Measurements from ENCODE around the gene PRRG2. TPM values are rescaled to one million over a fixed set of nuclear protein-coding genes. Genes with fewer than 3 reads are reported as not detected.

PRRG2 gene
- total and polyA plus RNA-seq, 2 of the 13 experiments (the other 11 are each of a cell fraction or from before 2014, with no cell fraction given): 0.66 to 0.82 TPM

DNA sequence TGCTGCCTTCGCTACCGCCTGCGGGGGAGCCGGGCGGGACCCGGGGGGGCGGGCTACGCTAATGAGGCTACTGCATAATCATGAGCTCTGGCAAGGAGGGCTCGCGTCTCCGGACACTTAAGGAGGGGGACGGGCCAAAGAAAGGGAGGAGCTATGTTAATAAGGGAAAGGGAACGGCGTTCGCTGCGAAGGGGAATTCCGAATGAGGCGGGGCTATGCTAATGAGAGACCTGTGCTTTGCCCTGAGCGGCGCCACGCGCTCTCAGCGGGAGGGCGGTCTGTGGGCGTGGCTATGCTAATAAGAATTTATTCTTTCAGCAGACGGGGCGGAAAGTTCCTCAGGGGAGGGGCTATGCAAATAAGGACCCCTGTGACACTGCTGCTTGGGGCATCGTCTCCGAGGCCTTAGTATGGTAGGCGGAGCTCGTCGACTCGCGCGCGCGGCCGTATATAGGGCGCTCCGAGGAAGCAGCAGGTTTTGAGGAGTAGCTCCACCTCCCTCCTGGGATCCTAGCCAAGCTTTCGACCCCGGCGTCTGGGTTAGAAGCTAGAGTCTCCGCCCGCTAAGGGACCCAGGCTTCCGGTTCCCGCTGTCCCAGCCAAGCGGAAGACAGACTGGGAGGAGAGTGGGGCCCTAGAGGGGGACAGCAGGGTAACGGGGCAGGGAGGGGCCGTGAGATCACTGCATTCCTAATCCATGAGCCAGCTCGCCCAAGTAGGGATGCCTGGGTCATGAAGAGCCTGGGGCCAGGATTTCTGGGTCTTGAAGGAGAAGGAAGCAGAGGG is 59.2 kb downstream of the PRRG2 start, which contains the start of gene RRAS (continued):
- TF ChIP-seq, protein P1, sequence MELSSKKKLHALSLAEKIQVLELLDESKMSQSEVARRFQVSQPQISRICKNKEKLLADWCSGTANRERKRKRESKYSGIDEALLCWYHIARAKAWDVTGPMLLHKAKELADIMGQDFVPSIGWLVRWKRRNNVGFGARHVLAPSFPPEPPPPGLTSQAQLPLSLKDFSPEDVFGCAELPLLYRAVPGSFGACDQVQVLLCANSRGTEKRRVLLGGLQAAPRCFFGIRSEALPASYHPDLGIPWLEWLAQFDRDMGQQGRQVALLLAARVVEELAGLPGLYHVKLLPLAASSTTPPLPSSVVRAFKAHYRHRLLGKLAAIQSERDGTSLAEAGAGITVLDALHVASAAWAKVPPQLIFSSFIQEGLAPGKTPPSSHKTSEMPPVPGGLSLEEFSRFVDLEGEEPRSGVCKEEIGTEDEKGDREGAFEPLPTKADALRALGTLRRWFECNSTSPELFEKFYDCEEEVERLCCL (CRISPR knock-in tag; IDR thresholded peaks at IDR 0.05; ENCODE audit: borderline replicate concordance): no peak
- TF ChIP-seq KLF15 (CRISPR knock-in tag; IDR thresholded peaks at IDR 0.05; ENCODE audit: borderline replicate concordance) (no peak), BHLHE40 (IDR thresholded peaks at IDR 0.05; ENCODE audit: low read length) (no peak), ZNF30 (CRISPR knock-in tag; IDR thresholded peaks at IDR 0.05) (no peak), PHF20 (CRISPR knock-in tag; IDR thresholded peaks at IDR 0.05) (peak; percentile 72; the same call in 1 of the 2 replicates), ERF (CRISPR knock-in tag; IDR thresholded peaks at IDR 0.05) (no peak; the same call in 1 of the 2 replicates), ZNF136 (CRISPR knock-in tag; IDR thresholded peaks at IDR 0.05; ENCODE audit: low read depth) (peak; percentile 45; the same call in 1 of the 2 replicates), ZFP82 (CRISPR knock-in tag; IDR thresholded peaks at IDR 0.05; ENCODE audit: borderline replicate concordance) (no peak), MZF1 (CRISPR knock-in tag; IDR thresholded peaks at IDR 0.05; ENCODE audit: borderline replicate concordance) (no peak), ZNF205 (CRISPR knock-in tag; IDR thresholded peaks at IDR 0.05) (peak; percentile 58; the same call in 1 of the 2 replicates), HMG20A (CRISPR knock-in tag; IDR thresholded peaks at IDR 0.05; ENCODE audit: borderline replicate concordance) (peak; percentile 21; the same call in 1 of the 2 replicates), ZNF124 (CRISPR knock-in tag; IDR thresholded peaks at IDR 0.05) (no peak)
- TF ChIP-seq, protein P2, sequence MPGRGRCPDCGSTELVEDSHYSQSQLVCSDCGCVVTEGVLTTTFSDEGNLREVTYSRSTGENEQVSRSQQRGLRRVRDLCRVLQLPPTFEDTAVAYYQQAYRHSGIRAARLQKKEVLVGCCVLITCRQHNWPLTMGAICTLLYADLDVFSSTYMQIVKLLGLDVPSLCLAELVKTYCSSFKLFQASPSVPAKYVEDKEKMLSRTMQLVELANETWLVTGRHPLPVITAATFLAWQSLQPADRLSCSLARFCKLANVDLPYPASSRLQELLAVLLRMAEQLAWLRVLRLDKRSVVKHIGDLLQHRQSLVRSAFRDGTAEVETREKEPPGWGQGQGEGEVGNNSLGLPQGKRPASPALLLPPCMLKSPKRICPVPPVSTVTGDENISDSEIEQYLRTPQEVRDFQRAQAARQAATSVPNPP (CRISPR knock-in tag; IDR thresholded peaks at IDR 0.05): no peak
- TF ChIP-seq, protein P3, sequence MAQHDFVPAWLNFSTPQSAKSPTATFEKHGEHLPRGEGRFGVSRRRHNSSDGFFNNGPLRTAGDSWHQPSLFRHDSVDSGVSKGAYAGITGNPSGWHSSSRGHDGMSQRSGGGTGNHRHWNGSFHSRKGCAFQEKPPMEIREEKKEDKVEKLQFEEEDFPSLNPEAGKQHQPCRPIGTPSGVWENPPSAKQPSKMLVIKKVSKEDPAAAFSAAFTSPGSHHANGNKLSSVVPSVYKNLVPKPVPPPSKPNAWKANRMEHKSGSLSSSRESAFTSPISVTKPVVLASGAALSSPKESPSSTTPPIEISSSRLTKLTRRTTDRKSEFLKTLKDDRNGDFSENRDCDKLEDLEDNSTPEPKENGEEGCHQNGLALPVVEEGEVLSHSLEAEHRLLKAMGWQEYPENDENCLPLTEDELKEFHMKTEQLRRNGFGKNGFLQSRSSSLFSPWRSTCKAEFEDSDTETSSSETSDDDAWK (CRISPR knock-in tag; IDR thresholded peaks at IDR 0.05): no peak
- TF ChIP-seq, protein P4, sequence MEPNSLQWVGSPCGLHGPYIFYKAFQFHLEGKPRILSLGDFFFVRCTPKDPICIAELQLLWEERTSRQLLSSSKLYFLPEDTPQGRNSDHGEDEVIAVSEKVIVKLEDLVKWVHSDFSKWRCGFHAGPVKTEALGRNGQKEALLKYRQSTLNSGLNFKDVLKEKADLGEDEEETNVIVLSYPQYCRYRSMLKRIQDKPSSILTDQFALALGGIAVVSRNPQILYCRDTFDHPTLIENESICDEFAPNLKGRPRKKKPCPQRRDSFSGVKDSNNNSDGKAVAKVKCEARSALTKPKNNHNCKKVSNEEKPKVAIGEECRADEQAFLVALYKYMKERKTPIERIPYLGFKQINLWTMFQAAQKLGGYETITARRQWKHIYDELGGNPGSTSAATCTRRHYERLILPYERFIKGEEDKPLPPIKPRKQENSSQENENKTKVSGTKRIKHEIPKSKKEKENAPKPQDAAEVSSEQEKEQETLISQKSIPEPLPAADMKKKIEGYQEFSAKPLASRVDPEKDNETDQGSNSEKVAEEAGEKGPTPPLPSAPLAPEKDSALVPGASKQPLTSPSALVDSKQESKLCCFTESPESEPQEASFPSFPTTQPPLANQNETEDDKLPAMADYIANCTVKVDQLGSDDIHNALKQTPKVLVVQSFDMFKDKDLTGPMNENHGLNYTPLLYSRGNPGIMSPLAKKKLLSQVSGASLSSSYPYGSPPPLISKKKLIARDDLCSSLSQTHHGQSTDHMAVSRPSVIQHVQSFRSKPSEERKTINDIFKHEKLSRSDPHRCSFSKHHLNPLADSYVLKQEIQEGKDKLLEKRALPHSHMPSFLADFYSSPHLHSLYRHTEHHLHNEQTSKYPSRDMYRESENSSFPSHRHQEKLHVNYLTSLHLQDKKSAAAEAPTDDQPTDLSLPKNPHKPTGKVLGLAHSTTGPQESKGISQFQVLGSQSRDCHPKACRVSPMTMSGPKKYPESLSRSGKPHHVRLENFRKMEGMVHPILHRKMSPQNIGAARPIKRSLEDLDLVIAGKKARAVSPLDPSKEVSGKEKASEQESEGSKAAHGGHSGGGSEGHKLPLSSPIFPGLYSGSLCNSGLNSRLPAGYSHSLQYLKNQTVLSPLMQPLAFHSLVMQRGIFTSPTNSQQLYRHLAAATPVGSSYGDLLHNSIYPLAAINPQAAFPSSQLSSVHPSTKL (CRISPR knock-in tag; IDR thresholded peaks at IDR 0.05): peak; percentile 64; the same call in 1 of the 2 replicates
- TF ChIP-seq, protein P5, sequence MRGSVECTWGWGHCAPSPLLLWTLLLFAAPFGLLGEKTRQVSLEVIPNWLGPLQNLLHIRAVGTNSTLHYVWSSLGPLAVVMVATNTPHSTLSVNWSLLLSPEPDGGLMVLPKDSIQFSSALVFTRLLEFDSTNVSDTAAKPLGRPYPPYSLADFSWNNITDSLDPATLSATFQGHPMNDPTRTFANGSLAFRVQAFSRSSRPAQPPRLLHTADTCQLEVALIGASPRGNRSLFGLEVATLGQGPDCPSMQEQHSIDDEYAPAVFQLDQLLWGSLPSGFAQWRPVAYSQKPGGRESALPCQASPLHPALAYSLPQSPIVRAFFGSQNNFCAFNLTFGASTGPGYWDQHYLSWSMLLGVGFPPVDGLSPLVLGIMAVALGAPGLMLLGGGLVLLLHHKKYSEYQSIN (CRISPR knock-in tag; IDR thresholded peaks at IDR 0.05; ENCODE audit: borderline replicate concordance): no peak

All from HepG2 (cell line).